GM12878 (cell line): ENCODE results near the gene CFDP1. TPM values are rescaled to one million over a fixed set of nuclear protein-coding genes. Genes with fewer than 3 reads are reported as not detected.

Experiments used
- ATAC-seq: fragments of 200-7000 bp; cut with Tn5 transposase; 3 replicates; pipeline ENCODE4 v1.9.1; 2020; ENCODE audit warnings: mild to moderate bottlenecking, moderate library complexity
- BruUV-seq: library from RNA; stranded (reverse); fragments of 400-500 nt; replicated peaks from 2 replicates; lab custom pipeline; 2021; lab: Mats Ljungman, UMichigan
- CTCF ChIA-PET: fragments of 300-600 bp; sonication (Branson Sonifier 250); formaldehyde crosslinking; extraction: SDS; loops from one replicate; lab custom pipeline; 2021; ENCODE audit warnings: inconsistent platforms; lab: Yijun Ruan, JAX
- POLR2A ChIA-PET: fragments of 350-600 bp; formaldehyde crosslinking; extraction: SDS; loops from one replicate; lab custom pipeline; 2021; ENCODE audit warnings: inconsistent platforms; lab: Charles Lee
- RAD21 ChIA-PET: fragments of 300-600 bp; sonication (Branson Sonifier 250); formaldehyde crosslinking; loops from one replicate; lab custom pipeline; 2023; ENCODE audit warnings: antibody characterized with exemption; ENCODE audit not compliant: unreplicated experiment; lab: Charles Lee
- SMC1A ChIA-PET: fragments of 300-600 bp; sonication (Branson Sonifier 250); formaldehyde crosslinking; loops from one replicate; lab custom pipeline; 2023; ENCODE audit not compliant: unreplicated experiment, uncharacterized antibody; lab: Charles Lee
- DNase-seq: peaks from one replicate; pipeline ENCODE4 v3.0.0-alpha.2; 2011; ENCODE audit warnings: low read depth, low spot score
- FAIRE-seq: peaks from 3 replicates; lab custom pipeline; 2011; peaks lifted over from hg19 to GRCh38; lab: Jason Lieb, UNC
- H2AFZ ChIP-seq: 2 replicates; pipeline ENCODE4 v1.6.0; 2011; ENCODE audit warnings: low read depth, low read length, control low read depth; ENCODE audit not compliant: control insufficient read depth
- H3K27ac ChIP-seq: 2 replicates; pipeline ENCODE4 v1.5.1; 2011; ENCODE audit warnings: control low read depth; ENCODE audit not compliant: control insufficient read depth, insufficient read depth
- H3K27me3 ChIP-seq, 2 experiments: replicated peaks in 1 of 2; 2 replicates each; pipeline versions ENCODE4 v1.6.0 to v1.6.1; 2011; ENCODE audit warnings: low read length in 1 of 2; ENCODE audit not compliant: control insufficient read depth in 2 of 2, insufficient read depth in 2 of 2
- H3K36me3 ChIP-seq, 2 experiments: 2 replicates each; pipeline ENCODE4 v1.5.1; 2011; ENCODE audit warnings: low read length in 1 of 2; ENCODE audit not compliant: control insufficient read depth in 2 of 2, insufficient read depth in 2 of 2
- H3K4me1 ChIP-seq: 2 replicates; pipeline ENCODE4 v1.6.1; 2011; ENCODE audit warnings: mild to moderate bottlenecking, low read length, moderate library complexity, mixed read lengths; ENCODE audit not compliant: control insufficient read depth, insufficient read depth
- H3K4me2 ChIP-seq: 2 replicates; pipeline ENCODE4 v1.6.0; 2011; ENCODE audit warnings: control low read depth; ENCODE audit not compliant: control insufficient read depth, insufficient read depth
- H3K4me3 ChIP-seq: fragments of 200-600 bp; sonication (generic); 2 replicates; pipeline ENCODE4 v1.5.1; 2016
- H3K79me2 ChIP-seq: 2 replicates; pipeline ENCODE4 v1.6.0; 2011; ENCODE audit warnings: low read length; ENCODE audit not compliant: control insufficient read depth, insufficient read depth
- H3K9ac ChIP-seq: 2 replicates; pipeline ENCODE4 v1.8.0; 2011; ENCODE audit warnings: low read length, control low read depth, mixed read lengths; ENCODE audit not compliant: control insufficient read depth, insufficient read depth
- H3K9me3 ChIP-seq: replicated peaks from 3 replicates; pipeline ENCODE4 v1.5.1; 2011; ENCODE audit warnings: mild to moderate bottlenecking, low read length; ENCODE audit not compliant: control insufficient read depth, insufficient read depth
- H4K20me1 ChIP-seq: 2 replicates; pipeline ENCODE4 v1.6.0; 2011; ENCODE audit not compliant: control insufficient read depth, insufficient read depth
- ATF7 ChIP-seq: fragments of 450-650 bp; IDR thresholded peaks from 2 replicates; pipeline ENCODE4 v1.6.1; 2016; ENCODE audit warnings: low read depth, mild to moderate bottlenecking
- BCL11A ChIP-seq: IDR thresholded peaks from 2 replicates; pipeline ENCODE4 v1.6.1; 2011; ENCODE audit warnings: low read depth, low read length
- BRCA1 ChIP-seq: IDR thresholded peaks from 2 replicates; pipeline ENCODE4 v1.6.1; 2011; ENCODE audit warnings: low read depth, low read length, improper control_type of control experiment
- CBFB ChIP-seq: IDR thresholded peaks from 2 replicates; pipeline ENCODE4 v1.6.1; 2016; ENCODE audit warnings: antibody characterized with exemption, low read depth
- CREM ChIP-seq: IDR thresholded peaks from 2 replicates; pipeline ENCODE4 v1.6.1; 2014; ENCODE audit warnings: antibody characterized with exemption, low read depth
- NFXL1 ChIP-seq: fragments of 450-650 bp; IDR thresholded peaks from 2 replicates; pipeline ENCODE4 v1.6.1; 2017; ENCODE audit warnings: antibody characterized with exemption, mild to moderate bottlenecking, borderline replicate concordance
- TCF3 ChIP-seq: IDR thresholded peaks from 2 replicates; pipeline ENCODE4 v1.6.1; 2012; ENCODE audit warnings: low read depth, mild to moderate bottlenecking, low read length, borderline replicate concordance; ENCODE audit not compliant: insufficient read depth
- YY1 ChIP-seq: IDR thresholded peaks from 2 replicates; pipeline ENCODE4 v1.6.1; 2011; ENCODE audit warnings: low read depth, mild to moderate bottlenecking, low read length
- ZNF622 ChIP-seq: fragments of 450-650 bp; IDR thresholded peaks from 2 replicates; pipeline ENCODE4 v1.6.1; 2017; ENCODE audit warnings: mild to moderate bottlenecking, inconsistent platforms
- WGBS: methylation state at CpG from one replicate; pipeline ENCODE4 v1.1.6; 2016; ENCODE audit warnings: low lambda C conversion rate; ENCODE audit not compliant: insufficient replicate concordance, insufficient coverage; ENCODE audit errors: missing lambda C conversion rate; 5-methylcytosine and 5-hydroxymethylcytosine counted together
- in situ Hi-C: fragments of 300-500 bp; cut with MboI; formaldehyde crosslinking; loops from 9 replicates; pipeline ENCODE4 v1.14.3; 2018; ENCODE audit warnings: mixed read lengths
- intact Hi-C: fragments of 100-400 bp; cut with micrococcal nuclease; formaldehyde crosslinking; loops from one replicate; pipeline ENCODE4 v1.14.2; 2022; ENCODE audit not compliant: unreplicated experiment
- polyA plus RNA-seq, 11 experiments: library from polyadenylated mRNA; depleted of rRNA in 4 of 11; unstranded in 6 of 11; stranded (reverse) in 5 of 11; fragments of >200 nt; fragmentation: Nextera tagmentation in 4 of 11; fragmentation: Illumina TruSeq in 1 of 11; extraction: Ambion mirVana in 4 of 11; extraction: Trizol in 1 of 11; gene quantifications; 1 replicate in 1 of 11; 2 replicates in 10 of 11; pipeline versions ENCODE4 v1.2.1 to v1.2.3, GENCODE V29; 2011 to 2016; ENCODE audit warnings: inconsistent platforms in 2 of 11, missing spikeins in 2 of 11, low read depth in 1 of 11
- total RNA-seq, 4 experiments: library from RNA; depleted of rRNA in 3 of 4; stranded (reverse); fragments of >200 nt in 3 of 4; fragmentation: Illumina TruSeq in 1 of 4; extraction: Trizol in 1 of 4; gene quantifications; 2 replicates each; pipeline versions ENCODE4 v1.2.1 to v1.2.3, GENCODE V29; 2013 to 2021
- TF ChIP-seq, protein P1 (sequence below): fragments of 450-650 bp; formaldehyde crosslinking; IDR thresholded peaks from 2 replicates; pipeline ENCODE4 v1.4.0; 2020; ENCODE audit warnings: mild to moderate bottlenecking, moderate library complexity

The CFDP1 gene
- total and polyA plus RNA-seq, 10 of the 15 experiments (the other 5 are each of a cell fraction or from before 2014, with no cell fraction given) = 22.3 to 64.8 (median 36.7) TPM

DNA sequence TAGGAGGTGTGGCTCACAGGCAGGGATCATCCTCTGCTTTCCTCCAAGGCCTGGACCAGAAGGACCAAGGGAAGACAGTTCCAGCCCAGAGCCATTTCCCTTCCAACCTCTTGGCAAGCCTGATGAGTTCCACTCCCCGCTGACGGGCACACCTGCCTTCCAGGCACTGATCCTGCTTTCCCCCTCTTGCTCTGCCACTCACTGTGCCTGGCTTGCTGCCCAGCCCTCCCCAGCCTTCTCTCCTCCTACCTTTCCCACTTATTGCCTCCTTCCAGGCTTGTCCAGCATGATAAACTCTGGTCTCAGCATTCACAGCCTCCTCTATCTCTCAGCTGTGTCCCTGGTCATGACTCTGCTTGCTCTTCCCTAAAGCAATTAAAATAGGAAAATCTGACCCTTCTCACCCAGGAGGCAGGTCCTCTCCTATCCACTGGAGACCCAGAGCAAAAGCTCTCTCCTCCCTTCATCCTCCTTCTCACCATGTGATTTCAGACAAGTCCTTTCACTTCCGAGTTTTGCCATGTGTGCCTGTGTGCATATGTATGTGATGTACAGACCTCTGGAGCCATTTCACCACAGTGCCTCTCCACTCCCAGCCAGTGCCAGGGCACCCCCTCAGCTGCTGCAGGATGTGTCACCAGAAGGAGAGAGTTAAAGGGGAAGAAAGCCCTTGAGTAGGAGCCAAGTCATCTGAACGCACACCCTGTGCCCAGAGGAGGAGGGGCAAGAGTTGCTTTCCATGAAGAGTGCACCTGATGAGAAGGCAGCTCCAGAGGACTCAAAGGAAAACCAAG lies 44.6 kb upstream of the CFDP1 start:
- intact Hi-C loops (no loop called here), in situ Hi-C loops (no loop called here)
- Histone ChIP-seq H4K20me1 (no peaks in the 10 kb centered on the region), H3K79me2 (no peaks in the 10 kb centered on the region), H2AFZ (peak overlapping the region; percentile 11; the same call in 1 of the 2 replicates), H3K4me1 (no peaks in the 10 kb centered on the region), H3K9ac (no peak overlapping the region), H3K4me3 (no peak overlapping the region), H3K27ac (no peak overlapping the region), H3K36me3 (no peaks in the 10 kb centered on the region), H3K27me3 (no peaks in the 10 kb centered on the region; a peak in 1 of 4 replicates), H3K4me2 (no peak overlapping the region), H3K9me3 (no peaks in the 10 kb centered on the region)
- 39% methylated on average over 4 of the region's 4 CpGs for WGBS
- no peak for FAIRE-seq
- POLR2A ChIA-PET = interaction anchor here (0.5 kb wide), 1 partner anchor 40 kb away, joined by 3 read pairs; no protein-coding TSS in a partner anchor
- CTCF ChIA-PET = interaction anchor here (0.7 to 9.1 kb wide), 7 partner anchors 13 to 144 kb away, joined by 3 to 95 read pairs (median 3); no protein-coding TSS in a partner anchor
- ATAC-seq = peak; percentile 54
- SMC1A ChIA-PET = interaction anchor here (1.3 to 2.4 kb wide), 5 partner anchors 9 to 286 kb away, joined by 3 to 11 read pairs (median 8); no protein-coding TSS in a partner anchor
- RAD21 ChIA-PET = interaction anchor here (0.8 to 1.2 kb wide), 4 partner anchors 39 to 281 kb away, joined by 3 to 6 read pairs (median 4); no protein-coding TSS in a partner anchor
- no peak for DNase-seq
- BruUV-seq = no TSS peak
- TF ChIP-seq YY1 (no peak), NFXL1 (no peak)

DNA sequence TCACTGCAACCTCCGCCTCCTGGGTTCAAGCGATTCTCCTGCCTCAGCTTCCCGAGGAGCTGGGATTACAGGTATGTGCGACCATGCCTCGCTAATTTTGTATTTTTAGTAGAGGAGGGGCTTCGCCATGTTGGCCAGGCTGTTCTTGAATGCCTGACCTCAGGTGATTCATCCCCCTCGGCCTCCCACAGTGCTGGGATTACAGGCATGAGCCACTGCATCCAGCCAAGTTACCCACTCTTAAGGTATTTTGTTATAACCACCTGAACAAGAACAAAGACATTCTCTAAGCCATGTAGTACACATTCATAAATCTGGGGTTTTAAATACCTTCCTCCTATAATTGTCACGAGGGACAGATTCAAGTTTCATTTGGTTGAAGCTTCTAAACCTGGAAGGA lies 43.5 kb upstream of the CFDP1 start:
- H3K27me3 ChIP-seq = no peaks in the 10 kb centered on the region; a peak in 1 of 4 replicates
- TF ChIP-seq ATF7 = no peak
- no peak for TF ChIP-seq BCL11A
- TF ChIP-seq, protein P1, sequence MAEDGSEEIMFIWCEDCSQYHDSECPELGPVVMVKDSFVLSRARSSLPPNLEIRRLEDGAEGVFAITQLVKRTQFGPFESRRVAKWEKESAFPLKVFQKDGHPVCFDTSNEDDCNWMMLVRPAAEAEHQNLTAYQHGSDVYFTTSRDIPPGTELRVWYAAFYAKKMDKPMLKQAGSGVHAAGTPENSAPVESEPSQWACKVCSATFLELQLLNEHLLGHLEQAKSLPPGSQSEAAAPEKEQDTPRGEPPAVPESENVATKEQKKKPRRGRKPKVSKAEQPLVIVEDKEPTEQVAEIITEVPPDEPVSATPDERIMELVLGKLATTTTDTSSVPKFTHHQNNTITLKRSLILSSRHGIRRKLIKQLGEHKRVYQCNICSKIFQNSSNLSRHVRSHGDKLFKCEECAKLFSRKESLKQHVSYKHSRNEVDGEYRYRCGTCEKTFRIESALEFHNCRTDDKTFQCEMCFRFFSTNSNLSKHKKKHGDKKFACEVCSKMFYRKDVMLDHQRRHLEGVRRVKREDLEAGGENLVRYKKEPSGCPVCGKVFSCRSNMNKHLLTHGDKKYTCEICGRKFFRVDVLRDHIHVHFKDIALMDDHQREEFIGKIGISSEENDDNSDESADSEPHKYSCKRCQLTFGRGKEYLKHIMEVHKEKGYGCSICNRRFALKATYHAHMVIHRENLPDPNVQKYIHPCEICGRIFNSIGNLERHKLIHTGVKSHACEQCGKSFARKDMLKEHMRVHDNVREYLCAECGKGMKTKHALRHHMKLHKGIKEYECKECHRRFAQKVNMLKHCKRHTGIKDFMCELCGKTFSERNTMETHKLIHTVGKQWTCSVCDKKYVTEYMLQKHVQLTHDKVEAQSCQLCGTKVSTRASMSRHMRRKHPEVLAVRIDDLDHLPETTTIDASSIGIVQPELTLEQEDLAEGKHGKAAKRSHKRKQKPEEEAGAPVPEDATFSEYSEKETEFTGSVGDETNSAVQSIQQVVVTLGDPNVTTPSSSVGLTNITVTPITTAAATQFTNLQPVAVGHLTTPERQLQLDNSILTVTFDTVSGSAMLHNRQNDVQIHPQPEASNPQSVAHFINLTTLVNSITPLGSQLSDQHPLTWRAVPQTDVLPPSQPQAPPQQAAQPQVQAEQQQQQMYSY (CRISPR knock-in tag) = no peak
- TF ChIP-seq CREM = no peak
- no peak for TF ChIP-seq CBFB
- TF ChIP-seq TCF3 = no peak
- no peak for TF ChIP-seq ZNF622
- no peak for TF ChIP-seq BRCA1
- no peak for ATAC-seq
- CTCF ChIA-PET = interaction anchor here (0.7 to 9.1 kb wide), 8 partner anchors 12 to 145 kb away, joined by 3 to 95 read pairs (median 5); no protein-coding TSS in a partner anchor
- DNase-seq = no peak
- no peaks in the 10 kb centered on the region for H4K20me1 ChIP-seq
- no peak overlapping the region for H3K4me2 ChIP-seq
- RAD21 ChIA-PET = interaction anchor here (0.7 to 1.7 kb wide), 4 partner anchors 10 to 145 kb away, joined by 3 to 6 read pairs (median 4); no protein-coding TSS in a partner anchor
- in situ Hi-C loops = no loop called here
- no peak overlapping the region for H2AFZ ChIP-seq
- no peaks in the 10 kb centered on the region for H3K79me2 ChIP-seq
- no peak overlapping the region for H3K9ac ChIP-seq
- no TSS peak for BruUV-seq
- H3K4me1 ChIP-seq = no peaks in the 10 kb centered on the region
- POLR2A ChIA-PET = interaction anchor here (0.5 to 1.3 kb wide), 3 partner anchors 8 to 41 kb away, joined by 3 to 5 read pairs (median 3); no protein-coding TSS in a partner anchor
- H3K36me3 ChIP-seq = no peaks in the 10 kb centered on the region
- FAIRE-seq = no peak
- no peak overlapping the region for H3K4me3 ChIP-seq
- no peaks in the 10 kb centered on the region for H3K9me3 ChIP-seq
- no peak overlapping the region for H3K27ac ChIP-seq
- 25% methylated on average over 7 of the region's 8 CpGs for WGBS
- SMC1A ChIA-PET = interaction anchor here (0.6 to 2.4 kb wide), 7 partner anchors 10 to 287 kb away, joined by 3 to 11 read pairs (median 5); no protein-coding TSS in a partner anchor
- intact Hi-C loops = no loop called here
